Stimulated activated CD4-positive, alpha-beta T cell treated with anti-CD3 and anti-CD28 coated beads, Interleukin-2, amount 100 ng/mL, for 4 hours (primary cell): ENCODE data around the gene CERS4.
"Not testable (repeated sequence)": the region's sequence is repeated elsewhere in the genome, so short reads cannot be mapped to it uniquely, and the experiment has no call there.

Experiments used
- DNase-seq: peaks from one replicate; pipeline ENCODE4 v3.0.0-alpha.2; 2020; ENCODE audit warnings: low read depth

The CERS4 gene

DNA sequence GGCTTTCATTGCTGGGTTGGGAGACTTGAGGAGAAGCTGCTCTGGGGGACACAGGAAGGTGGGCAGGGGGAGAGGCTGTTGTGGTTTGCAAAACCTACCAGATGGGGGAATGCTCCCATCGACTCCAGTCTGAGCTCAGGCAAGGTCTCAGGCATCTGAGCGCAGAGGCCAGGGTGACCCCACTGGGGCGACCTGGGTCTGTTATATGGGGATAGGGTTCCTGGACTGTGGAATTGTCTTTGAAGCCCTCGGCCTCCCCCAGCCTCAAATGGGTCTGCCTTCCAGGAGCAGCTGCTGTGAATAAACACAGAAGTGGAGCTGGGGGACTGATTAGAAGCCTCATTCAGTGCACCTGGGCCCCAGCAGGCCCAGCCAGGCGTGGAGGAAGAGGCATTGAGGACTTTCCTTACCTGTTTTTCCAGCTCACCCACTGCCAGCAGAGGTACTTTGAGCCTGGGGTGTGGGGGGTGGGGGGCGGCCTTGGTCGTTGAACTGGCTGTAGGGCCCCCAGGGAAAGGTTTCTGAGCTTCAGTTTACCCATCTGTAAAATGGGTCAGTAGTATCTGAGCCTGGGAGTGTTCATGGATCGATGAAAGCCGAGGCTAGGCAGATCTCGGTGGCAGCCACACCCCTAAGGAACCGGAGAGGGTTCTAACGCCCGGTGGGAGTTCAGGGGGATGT lies 1.4 kb downstream of the CERS4 start:
- DNase-seq, result no peak

DNA sequence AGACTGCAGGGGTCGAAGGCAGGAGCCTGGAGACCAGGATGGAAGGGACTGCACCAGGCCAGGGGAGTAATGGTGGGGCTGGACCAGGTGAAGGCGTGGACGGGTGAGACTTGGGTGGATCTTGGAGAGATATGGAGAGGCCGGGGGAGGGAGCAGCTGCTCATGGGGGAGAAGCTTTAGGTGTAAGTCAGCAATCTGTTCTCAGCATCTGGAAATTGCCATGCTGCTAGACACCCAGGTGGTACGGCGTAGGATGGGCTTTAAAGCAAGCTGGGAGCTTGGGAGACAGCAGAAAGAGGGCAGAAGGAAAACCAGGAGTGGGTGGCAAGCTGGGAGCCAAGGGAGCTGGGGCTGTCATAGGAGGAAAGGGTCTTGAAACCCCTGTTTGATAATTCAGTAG lies 3.0 kb downstream of the CERS4 start:
- DNase-seq, result no peak

DNA sequence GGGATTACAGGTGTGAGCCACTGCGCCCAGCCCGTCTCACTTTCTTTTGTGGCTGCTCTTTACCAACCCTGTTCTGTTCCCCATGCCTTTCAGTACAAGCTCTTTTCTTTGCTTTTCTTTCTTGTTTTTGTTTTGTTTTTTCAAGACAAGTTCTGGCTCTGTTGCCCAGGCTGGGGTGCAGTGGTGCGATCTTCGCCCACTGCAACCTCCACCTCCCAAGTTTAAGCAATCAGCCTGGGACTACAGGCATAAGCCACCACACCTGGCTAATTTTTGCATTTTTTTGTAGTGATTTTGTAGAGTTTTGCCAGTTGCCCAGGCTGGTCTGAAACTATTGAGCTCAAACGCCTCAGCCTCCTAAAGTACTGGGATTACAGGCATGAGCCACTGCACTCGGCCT lies 3.7 kb downstream of the CERS4 start:
- DNase-seq, result no peak

DNA sequence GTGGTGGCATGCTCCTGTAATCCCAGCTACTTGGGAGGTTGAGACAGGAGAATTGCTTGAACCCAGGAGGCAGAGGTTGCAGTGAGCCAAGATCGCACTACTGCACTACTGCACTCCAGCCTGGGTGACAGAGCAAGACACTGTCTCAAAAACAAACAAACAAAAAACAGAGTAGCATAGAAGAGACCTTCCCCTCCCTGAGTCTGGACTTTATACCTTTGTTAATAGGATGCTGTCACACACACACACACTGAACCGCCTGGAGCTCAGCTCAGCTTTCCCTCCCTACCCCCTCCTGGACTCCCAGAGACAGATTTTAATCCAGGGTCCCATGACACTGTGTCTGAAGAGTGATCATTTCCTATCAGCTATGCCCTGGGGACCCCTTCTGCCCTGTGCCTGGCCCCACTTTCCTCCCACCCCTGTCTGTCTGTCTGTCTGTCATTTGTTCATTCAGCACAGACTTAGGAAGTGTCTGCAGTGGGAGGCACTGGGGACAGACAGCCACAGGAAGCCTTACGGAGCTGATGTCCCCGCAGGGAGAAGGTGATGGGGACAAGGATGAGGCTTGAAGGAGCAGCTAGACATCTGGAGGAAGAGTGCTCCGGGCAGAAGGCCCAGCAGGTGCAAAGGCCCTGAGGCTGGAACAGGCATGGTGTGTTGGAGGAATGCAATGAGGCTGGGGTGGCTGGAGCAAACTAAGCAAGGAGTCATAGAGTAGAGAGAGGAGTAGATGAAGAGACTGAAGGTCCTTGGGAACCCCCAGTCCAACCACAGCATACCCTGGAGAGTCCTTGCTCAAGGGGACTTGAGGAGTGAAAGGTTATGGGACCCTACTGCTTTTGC lies 4.9 kb downstream of the CERS4 start:
- DNase-seq, result no peak

DNA sequence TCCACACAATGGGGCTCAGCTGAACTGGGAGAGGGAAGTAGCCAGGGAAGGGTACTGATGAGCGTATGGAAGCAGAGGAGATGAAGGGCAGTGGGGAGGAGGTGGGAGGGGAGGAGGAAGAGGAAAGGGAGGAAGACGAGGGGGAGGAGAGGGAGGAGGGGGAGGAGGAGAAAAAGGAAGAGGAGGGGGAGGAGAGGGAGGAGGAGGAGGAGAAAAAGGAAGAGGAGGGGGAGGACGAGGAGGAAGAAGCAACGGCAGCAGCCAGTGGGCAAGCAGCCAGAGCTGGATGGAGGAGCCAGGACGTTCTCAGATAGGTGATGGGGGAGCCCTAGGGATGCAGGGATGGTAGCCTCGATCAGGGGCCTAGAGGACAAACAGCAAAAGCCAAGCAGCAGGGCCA lies 5.6 kb downstream of the CERS4 start:
- DNase-seq, result no peak

DNA sequence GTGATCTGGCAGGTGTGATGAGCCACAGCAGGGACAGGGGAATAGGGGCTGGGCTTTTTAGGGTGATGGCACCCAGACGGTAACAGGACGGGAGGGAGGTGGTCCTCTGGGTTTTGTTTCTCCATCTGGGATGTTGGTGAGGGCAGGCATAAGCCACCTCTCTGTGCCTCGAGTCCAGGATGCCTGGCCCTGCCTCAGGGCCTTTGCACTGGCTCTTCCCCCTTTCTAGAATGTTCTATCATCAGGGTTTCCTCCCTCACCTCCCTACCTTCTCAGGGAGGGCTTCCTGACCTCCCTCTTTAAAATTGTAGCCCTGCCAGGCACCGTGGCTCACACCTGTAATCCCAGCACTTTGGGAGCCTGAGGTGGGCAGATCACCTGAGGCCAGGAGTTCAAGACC lies 6.6 kb downstream of the CERS4 start:
- no peak for DNase-seq

DNA sequence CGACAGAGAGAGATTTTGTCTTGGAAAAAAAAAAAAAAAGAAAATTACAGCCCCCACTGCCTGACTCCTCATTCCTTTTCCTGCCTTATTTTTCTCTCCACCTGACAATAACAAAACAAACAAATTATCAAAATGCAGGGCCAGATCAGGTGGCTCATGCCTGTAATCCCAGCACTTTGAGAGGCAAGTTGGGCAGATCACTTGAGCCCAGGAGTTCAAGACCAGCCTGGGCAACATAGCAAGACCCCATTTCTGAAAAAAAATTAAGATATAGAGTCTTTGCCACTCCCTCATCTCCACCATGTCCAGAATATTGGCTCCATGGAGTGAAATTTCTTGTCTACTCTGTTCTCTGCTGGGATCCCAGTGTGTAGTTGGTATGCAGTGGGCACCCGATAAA lies 7.2 kb downstream of the CERS4 start:
- no peak for DNase-seq

DNA sequence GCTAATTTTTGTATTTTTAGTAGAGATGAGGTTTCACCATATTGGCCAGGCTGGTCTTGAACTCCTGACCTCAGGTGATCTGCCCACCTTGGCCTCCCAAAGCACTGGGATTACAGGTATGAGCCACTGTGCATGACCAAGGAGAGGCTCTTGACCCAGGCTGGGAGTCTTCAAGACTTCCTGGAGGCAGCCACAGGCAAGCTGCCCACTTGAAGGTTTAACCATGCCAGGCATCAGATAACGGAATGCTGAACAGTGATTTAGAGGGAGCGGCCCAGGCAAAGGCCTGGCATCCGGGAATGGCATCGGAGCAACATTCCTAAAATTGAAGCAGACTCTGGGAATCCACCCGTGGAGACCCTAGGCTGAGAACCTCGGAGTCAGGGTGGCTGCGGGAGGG lies 9.0 kb downstream of the CERS4 start:
- DNase-seq, result not testable (repeated sequence)

DNA sequence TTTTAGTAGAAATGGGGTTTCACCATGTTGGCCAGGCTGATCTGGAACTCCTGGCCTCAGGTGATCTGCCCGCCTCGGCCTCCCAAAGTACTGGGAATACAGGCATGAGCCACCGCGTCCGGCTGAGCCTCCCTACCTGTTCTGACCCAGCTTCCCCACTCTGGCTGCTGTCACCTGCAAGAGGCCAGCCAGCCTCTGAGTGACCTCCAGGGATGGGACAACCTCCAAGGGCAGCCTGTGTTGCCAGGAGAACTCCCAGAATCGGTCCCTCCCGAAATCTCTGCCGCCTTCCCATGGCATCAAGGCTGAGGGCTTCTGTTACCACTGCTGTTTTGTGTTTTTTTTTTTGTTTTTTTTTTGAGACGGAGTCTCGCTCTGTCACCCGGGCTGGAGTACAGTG lies 11.3 kb downstream of the CERS4 start:
- DNase-seq, result no peak

DNA sequence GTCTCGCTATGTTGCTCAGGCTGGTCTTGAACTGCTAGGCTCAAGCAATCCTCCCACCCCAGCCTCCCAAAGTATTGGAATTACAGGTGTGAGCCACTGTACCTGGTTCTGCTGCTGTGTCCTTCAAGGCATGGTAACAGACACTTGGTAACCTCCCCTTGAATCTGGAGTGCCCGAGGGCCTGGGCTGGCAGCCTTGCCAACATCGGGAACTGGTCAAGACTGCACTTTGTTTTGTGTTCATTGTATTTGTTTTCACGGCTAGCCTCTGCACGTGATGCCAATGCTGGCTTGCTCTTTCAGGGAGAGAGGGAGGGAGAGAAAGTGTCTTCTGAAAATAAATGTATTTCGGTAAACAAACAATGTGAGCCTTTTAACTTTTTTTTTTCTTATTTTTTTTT lies 12.0 kb downstream of the CERS4 start:
- DNase-seq, result no peak

DNA sequence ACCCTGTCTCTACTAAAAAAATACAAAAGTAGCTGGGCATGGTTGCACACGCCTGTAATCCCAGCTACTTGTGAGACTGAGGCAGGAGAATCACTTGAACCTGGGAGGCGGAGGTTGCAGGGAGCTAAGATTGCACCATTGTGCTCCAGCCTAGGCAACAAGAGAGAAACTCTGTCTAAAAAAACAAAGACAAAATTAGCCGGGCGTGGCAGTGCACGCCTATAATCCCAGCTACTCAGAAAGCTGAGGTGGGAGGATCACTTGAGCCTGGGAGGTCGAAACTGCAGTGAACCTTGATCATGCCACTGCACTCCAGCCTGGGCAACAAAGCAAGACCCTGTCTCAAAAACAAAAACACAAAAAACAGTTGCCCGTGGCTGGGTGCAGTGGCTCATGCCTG lies 14.3 kb downstream of the CERS4 start:
- DNase-seq, result not testable (repeated sequence)

DNA sequence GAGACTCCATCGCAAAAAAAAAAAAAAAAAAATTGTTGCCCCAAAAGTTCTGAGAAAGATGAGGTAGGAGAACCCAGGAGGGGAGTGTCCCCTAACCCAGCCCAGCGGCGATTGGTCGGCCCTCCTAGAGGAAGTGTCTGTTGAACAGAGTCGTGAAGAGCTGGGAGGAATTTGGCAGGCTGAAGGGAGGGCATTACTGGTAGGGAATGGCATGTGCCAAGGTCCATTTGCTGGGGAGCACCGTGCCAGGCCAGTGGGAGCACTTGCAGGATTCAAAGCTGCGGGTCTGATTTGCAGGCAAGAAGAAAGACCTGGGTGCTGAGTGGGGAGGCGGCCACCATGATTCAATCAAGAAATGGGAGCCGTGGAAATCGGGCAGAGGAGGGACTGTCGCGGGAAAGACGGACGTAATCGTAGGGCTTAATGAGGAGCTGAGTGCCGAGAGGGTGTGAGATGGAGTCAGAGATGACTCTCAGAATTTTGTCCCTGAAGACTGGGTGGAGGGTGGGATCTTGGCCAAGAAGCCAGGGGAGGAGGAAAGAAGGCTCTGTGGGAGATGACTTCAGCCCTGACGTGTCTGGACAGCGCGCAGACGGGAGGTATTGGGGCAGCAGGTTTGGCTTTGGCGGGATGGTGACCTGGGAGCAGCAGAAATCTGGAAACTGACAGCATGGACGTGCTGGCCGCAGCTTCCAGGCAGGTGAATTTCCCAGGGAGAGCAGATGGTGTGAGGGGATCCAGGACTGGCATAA lies 15.4 kb downstream of the CERS4 start:
- DNase-seq, result no peak

DNA sequence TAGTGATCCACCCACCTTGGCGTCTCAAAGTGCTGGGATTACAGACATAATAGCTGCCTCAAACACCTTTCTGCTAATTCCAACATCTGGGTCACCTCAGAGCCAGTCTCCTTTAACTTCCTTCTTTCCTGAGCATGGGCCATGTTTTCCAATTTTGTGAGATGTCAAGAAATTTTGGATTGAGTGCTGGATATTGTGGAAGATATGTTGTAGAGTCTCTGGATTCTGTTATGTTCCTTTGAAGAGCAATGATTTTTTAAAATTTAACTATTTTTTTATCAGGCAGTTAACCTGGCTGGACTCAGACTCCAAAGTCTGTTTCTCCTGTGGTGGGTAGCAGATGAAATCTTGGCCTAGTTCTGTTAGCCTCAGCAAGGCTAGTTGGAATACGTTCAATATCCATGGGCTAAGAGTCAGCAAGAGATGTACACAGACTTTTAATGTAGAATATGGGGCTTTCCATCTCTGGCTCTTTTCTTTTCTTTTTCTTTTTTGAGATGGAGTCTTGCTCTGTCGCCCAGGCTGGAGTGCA lies 22.0 kb downstream of the CERS4 start:
- DNase-seq, result no peak

DNA sequence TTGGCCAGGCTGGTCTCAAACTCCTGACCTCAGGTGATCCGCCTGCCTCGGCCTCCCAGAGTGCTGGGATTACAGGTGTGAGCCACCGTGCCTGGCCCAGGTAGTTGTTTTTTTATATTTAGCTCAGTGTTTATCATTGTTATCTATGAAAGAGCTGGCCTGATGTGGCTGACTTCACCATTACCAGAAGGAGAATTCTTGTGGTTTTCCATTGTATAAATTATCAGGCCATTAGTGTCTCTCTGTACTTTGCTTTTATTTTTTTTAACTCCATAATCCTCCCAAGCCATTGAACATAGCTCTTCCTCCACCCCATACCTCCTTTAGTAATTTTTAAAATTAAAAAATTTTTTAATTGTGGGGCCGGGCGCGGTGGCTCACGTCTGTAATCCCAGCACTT lies 24.2 kb downstream of the CERS4 start:
- DNase-seq, result no peak

DNA sequence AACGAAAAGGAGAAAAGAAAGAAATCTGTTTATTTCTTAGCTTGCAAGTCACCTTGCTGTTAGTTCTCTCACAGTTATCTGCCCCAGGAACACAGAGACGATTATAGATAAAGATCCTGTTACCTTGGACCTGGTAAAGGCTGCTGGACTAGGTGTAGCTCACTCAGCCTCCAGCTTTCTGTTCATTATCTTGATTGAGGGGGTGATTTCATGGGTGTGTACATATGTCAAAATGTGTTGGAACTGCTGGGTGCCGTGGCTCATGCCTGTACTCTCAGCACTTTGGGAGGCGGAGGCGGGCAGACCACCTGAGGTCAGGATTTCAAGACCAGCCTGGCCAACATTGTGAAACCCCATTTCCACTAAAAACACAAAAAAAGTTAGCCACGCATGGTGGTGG lies 27.9 kb downstream of the CERS4 start:
- DNase-seq, result no peak

DNA sequence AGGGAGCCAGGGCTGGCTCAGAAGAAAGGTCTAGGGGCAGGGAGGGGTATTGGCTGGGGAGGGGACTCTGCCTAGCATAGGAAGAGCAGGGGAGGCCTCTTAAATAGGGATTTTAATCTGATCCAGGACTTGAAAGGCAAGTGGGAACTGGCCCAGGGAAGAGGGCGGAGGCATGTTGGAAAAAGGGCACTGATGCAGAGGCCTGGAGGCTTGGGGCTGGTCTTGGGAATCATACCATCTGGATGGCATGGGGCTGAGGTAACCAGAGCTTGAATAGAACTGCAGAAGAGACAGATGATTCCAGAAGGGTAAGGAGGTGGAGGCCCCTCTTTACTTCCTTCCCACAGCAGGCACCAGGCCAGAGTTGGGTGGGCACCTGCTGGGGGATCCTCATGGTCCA lies 29.1 kb downstream of the CERS4 start:
- DNase-seq, result no peak

DNA sequence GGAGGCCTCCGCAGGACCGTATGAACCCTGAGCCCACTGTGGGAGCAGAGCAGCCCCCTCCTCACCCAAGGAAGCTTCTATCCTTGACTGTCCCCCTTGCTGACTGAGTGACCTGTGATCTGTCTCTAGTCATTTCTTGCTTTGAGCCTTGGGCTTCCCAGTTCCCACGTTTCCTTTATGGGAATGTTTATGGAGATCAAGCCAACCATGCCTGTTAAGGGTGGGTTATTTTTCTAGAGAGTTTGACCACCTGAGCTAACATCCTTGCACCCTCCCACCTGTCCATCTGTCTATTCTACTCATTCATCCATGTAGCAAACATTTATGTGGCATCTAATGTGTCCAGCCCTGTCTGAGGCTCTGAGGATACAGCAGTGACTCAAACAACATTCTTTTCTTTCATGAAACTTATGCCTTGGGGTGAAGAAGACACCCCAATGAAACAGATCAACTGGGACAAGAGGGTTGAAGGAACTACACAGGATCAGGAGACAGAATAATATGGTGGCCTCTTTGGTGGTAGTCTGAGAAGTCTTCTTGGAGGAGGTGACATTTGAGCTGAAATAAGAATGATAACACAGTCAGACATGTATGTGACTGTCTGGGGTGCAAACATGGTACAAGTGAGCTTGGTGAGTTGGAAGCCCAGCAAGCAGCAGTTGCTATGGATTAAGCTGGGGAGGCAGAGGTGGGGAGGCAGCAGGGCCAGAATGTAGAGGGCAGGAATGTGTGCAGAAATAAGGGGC lies 30.5 kb downstream of the CERS4 start:
- no peak for DNase-seq

DNA sequence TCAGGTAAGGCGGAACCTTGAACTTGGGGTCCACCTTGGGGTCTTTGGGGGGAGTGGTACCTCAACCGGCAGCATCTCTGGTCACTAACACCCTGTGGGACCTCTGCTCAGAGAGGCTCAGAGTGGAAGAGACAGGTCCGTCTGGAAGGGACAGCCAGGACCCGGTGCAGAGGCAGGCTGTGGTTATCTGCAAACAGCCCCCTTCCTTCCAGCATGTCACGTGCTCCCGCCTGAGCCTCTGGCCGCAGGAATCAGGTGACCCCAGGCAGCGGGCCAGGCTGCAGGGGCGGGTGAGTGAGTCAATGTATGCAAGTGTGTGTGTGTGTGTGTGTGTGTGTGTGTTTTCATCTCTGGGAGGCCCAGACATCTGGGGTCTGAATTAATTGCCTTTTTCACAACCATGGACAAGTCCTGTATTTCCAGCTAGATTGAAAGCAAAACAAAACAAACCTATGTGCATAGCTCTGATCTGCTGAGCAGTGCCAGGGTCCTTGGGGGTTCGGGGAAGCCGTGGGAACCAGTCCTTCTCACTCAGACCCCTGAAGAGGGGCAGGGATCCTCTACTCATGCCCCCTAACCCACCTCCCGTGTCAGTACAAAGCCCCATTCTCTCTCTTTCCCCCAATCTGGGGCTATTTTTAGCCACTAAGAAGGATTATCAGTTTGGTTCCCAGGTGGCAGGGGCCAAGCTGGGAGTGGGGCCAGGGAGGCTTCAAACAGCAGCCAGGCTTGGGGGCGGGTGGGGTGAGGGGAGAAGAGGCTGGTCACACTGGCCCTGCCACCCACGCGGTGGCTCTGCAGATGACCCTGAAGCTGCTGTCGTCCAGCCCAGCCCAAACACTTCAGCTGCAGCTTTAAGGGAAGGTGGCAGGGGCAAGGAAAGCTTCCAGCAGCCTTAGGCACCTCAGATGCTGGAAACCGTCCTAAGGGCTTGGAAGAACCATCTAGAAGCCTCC lies 31.4 kb downstream of the CERS4 start:
- DNase-seq, result peak; percentile 9

DNA sequence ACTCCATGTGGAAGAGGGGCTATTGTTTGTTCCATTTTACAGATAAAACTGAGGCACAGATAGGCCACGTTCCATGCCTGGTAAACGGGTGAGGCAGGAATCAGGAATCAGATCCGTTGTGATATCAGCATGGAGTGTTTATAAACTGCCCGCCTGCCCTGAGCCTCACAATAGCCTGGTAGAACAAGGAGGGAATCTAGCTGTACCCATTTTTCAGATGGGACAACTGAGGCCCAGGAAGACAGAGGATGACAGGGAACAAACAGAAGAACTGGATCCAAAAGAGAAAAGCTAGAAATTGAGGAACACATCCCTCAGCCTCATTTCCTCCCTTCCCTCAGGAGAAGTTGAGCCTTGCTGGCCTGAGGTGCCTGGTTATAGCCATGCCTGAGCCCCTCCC lies 32.5 kb downstream of the CERS4 start:
- DNase-seq, result no peak

DNA sequence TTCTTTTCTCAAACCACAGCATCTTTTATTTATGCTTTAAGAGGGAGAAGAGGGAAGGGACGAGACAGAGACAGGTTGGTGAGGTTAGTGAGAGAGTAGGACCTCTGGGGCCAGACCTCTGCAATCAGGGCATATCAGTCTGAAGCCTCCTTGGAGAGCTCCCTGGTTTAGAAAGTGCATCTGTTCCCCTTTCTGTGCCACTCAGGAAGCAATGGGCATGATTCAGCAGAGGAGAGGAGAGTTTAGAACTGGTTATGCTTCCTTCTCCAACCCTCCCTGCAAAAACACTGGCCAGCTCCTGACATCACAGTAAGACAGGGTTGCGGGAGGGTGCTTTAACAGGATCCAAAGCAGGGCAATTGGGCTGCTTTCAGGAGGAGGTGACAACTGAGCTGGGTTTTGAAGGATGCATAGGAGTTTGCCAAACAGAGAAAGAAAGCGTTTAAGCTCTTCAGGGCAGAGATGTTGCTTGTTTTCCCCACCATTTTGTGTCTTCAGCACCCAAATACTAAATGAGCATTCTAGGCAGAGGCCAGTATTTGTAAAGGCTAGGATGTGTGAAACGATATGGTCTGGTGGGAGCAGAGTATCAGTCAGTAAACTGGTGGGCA lies 33.1 kb downstream of the CERS4 start:
- DNase-seq, result no peak
